ENCODE results near the gene EIPR1. TPM values are rescaled to one million over a fixed set of nuclear protein-coding genes. Genes with fewer than 3 reads are reported as not detected.

EIPR1 gene
- total RNA-seq, 1 experiment from 2014 or later, result 22.8 TPM

- TF ChIP-seq, protein P1, sequence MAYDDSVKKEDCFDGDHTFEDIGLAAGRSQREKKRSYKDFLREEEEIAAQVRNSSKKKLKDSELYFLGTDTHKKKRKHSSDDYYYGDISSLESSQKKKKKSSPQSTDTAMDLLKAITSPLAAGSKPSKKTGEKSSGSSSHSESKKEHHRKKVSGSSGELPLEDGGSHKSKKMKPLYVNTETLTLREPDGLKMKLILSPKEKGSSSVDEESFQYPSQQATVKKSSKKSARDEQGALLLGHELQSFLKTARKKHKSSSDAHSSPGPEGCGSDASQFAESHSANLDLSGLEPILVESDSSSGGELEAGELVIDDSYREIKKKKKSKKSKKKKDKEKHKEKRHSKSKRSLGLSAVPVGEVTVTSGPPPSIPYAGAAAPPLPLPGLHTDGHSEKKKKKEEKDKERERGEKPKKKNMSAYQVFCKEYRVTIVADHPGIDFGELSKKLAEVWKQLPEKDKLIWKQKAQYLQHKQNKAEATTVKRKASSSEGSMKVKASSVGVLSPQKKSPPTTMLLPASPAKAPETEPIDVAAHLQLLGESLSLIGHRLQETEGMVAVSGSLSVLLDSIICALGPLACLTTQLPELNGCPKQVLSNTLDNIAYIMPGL (CRISPR knock-in tag; IDR thresholded peaks at IDR 0.05), result no peak
Measured at GRCh38 chr2:3319745-3320566, 57.7 kb downstream of the EIPR1 start (continued).

DNA sequence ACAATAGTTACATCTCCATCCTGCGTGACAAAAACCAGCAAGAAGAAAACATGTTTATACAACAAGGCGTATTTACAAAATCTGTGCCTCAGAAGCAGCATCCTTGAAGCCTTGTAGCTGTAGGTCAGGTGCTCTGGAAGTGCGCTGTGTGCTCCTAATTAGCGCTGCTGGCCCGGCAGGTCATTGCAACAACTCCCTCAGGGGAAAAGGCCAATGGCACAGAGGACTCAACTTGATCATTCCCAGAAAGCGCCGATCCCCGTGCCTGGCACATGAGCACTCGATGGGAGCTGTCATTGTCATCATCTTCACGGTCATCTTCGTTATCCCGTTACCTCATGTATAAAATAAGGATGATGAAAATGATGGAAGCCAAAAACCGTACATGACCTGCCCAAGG is 58.5 kb downstream of the EIPR1 start:
- H3K9me3 Mint-ChIP-seq, result peaks cover 7% of the 10 kb centered on the region
- H3K27me3 Mint-ChIP-seq (ENCODE audit: low read depth), result no peaks in the 10 kb centered on the region
- ChIA-PET CTCF (no interaction called here), POLR2A (no interaction called here)
- ATAC-seq (no peak), DNase-seq (ENCODE audit: low spot score) (no peak)
- H3K4me3 Mint-ChIP-seq, result no peak overlapping the region
- H3K4me1 Mint-ChIP-seq, result peaks cover 26% of the 10 kb centered on the region
- TF ChIP-seq USF1 (CRISPR knock-in tag; IDR thresholded peaks at IDR 0.05), result no peak
- TF ChIP-seq RORB (CRISPR knock-in tag; IDR thresholded peaks at IDR 0.05), result no peak
- no peak for TF ChIP-seq AR (CRISPR knock-in tag; IDR thresholded peaks at IDR 0.05)
- no peak for TF ChIP-seq SMAD4 (CRISPR knock-in tag; IDR thresholded peaks at IDR 0.05)
- TF ChIP-seq, protein P2, sequence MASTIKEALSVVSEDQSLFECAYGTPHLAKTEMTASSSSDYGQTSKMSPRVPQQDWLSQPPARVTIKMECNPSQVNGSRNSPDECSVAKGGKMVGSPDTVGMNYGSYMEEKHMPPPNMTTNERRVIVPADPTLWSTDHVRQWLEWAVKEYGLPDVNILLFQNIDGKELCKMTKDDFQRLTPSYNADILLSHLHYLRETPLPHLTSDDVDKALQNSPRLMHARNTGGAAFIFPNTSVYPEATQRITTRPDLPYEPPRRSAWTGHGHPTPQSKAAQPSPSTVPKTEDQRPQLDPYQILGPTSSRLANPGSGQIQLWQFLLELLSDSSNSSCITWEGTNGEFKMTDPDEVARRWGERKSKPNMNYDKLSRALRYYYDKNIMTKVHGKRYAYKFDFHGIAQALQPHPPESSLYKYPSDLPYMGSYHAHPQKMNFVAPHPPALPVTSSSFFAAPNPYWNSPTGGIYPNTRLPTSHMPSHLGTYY (CRISPR knock-in tag; IDR thresholded peaks at IDR 0.05), result no peak
- TF ChIP-seq CREB1 (CRISPR knock-in tag; IDR thresholded peaks at IDR 0.05), result no peak
- TF ChIP-seq, protein P3, sequence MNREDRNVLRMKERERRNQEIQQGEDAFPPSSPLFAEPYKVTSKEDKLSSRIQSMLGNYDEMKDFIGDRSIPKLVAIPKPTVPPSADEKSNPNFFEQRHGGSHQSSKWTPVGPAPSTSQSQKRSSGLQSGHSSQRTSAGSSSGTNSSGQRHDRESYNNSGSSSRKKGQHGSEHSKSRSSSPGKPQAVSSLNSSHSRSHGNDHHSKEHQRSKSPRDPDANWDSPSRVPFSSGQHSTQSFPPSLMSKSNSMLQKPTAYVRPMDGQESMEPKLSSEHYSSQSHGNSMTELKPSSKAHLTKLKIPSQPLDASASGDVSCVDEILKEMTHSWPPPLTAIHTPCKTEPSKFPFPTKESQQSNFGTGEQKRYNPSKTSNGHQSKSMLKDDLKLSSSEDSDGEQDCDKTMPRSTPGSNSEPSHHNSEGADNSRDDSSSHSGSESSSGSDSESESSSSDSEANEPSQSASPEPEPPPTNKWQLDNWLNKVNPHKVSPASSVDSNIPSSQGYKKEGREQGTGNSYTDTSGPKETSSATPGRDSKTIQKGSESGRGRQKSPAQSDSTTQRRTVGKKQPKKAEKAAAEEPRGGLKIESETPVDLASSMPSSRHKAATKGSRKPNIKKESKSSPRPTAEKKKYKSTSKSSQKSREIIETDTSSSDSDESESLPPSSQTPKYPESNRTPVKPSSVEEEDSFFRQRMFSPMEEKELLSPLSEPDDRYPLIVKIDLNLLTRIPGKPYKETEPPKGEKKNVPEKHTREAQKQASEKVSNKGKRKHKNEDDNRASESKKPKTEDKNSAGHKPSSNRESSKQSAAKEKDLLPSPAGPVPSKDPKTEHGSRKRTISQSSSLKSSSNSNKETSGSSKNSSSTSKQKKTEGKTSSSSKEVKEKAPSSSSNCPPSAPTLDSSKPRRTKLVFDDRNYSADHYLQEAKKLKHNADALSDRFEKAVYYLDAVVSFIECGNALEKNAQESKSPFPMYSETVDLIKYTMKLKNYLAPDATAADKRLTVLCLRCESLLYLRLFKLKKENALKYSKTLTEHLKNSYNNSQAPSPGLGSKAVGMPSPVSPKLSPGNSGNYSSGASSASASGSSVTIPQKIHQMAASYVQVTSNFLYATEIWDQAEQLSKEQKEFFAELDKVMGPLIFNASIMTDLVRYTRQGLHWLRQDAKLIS (CRISPR knock-in tag; IDR thresholded peaks at IDR 0.05; ENCODE audit: borderline replicate concordance), result no peak
- peaks cover 18% of the 10 kb centered on the region for H3K36me3 Mint-ChIP-seq
- no peak overlapping the region for H3K27ac Mint-ChIP-seq

DNA sequence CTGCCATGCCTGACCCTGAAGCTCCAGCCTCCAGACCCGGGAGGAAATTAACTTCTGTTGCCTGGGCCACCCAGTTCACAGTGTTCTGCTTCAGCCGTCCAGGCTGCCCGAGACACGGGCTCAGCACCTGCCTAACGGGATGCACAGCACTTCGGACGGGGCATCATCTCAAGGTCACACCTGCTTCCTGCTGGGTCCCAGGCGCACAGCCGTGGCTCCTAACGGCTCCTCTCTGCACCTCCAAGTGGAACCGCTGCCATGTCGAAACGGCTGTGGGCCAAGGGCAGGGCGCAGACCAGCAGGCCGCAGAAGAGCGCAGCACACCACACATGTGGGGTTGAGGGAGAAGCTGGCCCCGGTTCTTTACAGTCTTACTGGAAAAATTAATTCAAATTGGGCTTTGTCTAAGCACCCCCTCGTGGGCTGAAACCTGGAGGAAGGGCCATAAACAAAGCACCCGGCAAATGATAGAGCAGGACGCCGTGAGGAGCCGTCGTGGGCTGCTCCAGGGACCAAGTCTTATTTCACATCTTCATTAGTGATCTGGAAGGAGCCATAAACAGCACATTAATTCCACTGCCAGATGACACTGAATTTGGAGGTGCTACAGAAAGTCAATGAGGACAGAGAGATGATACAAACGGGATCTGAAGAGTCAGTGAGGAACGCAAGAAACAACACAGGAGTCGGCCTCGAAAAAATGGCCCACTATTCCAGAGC is 59.6 kb downstream of the EIPR1 start:
- Mint-ChIP-seq H3K27me3 (ENCODE audit: low read depth) (no peaks in the 10 kb centered on the region), H3K9me3 (peaks cover 7% of the 10 kb centered on the region), H3K27ac (no peak overlapping the region), H3K4me3 (no peak overlapping the region), H3K4me1 (peaks cover 23% of the 10 kb centered on the region), H3K36me3 (peaks cover 18% of the 10 kb centered on the region)
- no peak for TF ChIP-seq JUN (CRISPR knock-in tag; IDR thresholded peaks at IDR 0.05)
- TF ChIP-seq OVOL2 (CRISPR knock-in tag; IDR thresholded peaks at IDR 0.05; ENCODE audit: borderline replicate concordance), result no peak
- no peak for ATAC-seq
- no peak for DNase-seq (ENCODE audit: low spot score)
- ChIA-PET POLR2A (no interaction called here), CTCF (no interaction called here)
